Peyer's patch (tissue), 4 donors: Measurements from ENCODE around the gene PPP2R2D.

Experiments
- CTCF ChIP-seq, 6 experiments: fragments of 450-650 bp in 4 of 6; fragments of 200-600 bp in 2 of 6; sonication (generic) in 1 of 6; IDR thresholded peaks; one replicate each; pipeline ENCODE4 v1.5.1; 2017 to 2019; ENCODE audit warnings: antibody characterized with exemption in 6 of 6, mild to moderate bottlenecking in 3 of 6, moderate library complexity in 1 of 6
- POLR2A ChIP-seq, 2 donors: fragments of 450-650 bp; IDR thresholded peaks; one replicate each; pipeline ENCODE4 v1.5.1; 2017; ENCODE audit warnings: antibody characterized with exemption in 2 of 2, mild to moderate bottlenecking in 2 of 2, moderate library complexity in 2 of 2

GRCh38 chr10:131980321-131980720, 79.5 kb downstream of the PPP2R2D start:
- TF ChIP-seq CTCF (IDR thresholded peaks at IDR 0.05), result no peak
- TF ChIP-seq POLR2A (IDR thresholded peaks at IDR 0.05), result no peak
